Natural killer cell (primary cell): Measurements from ENCODE around the gene TAP1. TPM values are rescaled to one million over a fixed set of nuclear protein-coding genes. Genes with fewer than 3 reads are reported as not detected.

Experiments
- ATAC-seq, 3 donors: fragments of 150-1000 bp in 2 of 3; fragments of 200-7000 bp in 1 of 3; cut with Tn5 transposase; 1 replicate in 1 of 3; 2 replicates in 2 of 3; pipeline ENCODE4 v1.10.0; 2021; ENCODE audit warnings: mild to moderate bottlenecking in 2 of 3, moderate library complexity in 2 of 3
- DNase-seq, 2 donors: peaks; one replicate each; pipeline versions ENCODE4 v3.0.0 to v3.0.0-alpha.2; 2013 to 2021; ENCODE audit warnings: mixed read lengths in 1 of 2
- H3K27ac ChIP-seq: one replicate; pipeline ENCODE4 v1.5.1; 2013; ENCODE audit warnings: mild to moderate bottlenecking, low read length
- H3K27me3 ChIP-seq: one replicate; pipeline ENCODE4 v1.6.1; 2013; ENCODE audit warnings: low read length; ENCODE audit not compliant: control insufficient read depth, insufficient read depth
- H3K36me3 ChIP-seq: one replicate; pipeline ENCODE4 v1.6.1; 2013; ENCODE audit warnings: low read length; ENCODE audit not compliant: control insufficient read depth, insufficient read depth
- H3K4me1 ChIP-seq: one replicate; pipeline ENCODE4 v1.6.1; 2013; ENCODE audit warnings: low read length; ENCODE audit not compliant: control insufficient read depth, insufficient read depth
- H3K4me3 ChIP-seq: one replicate; pipeline ENCODE4 v1.5.1; 2013; ENCODE audit warnings: low read length
- H3K9me3 ChIP-seq: one replicate; pipeline ENCODE4 v1.6.1; 2013; ENCODE audit warnings: low read length; ENCODE audit not compliant: control insufficient read depth, insufficient read depth
- H3K27ac Mint-ChIP-seq, 2 donors: one replicate each; pipeline ENCODE4 v1.8.0; 2022; ENCODE audit warnings: mild to moderate bottlenecking in 2 of 2, mixed read lengths in 2 of 2, moderate library complexity in 1 of 2
- H3K27me3 Mint-ChIP-seq, 2 donors: one replicate each; pipeline ENCODE4 v1.8.0; 2022; ENCODE audit warnings: low read depth in 2 of 2, mixed read lengths in 2 of 2
- H3K36me3 Mint-ChIP-seq: one replicate; pipeline ENCODE4 v1.8.0; 2022; ENCODE audit warnings: mixed read lengths
- H3K4me1 Mint-ChIP-seq, 2 donors: one replicate each; pipeline ENCODE4 v1.8.0; 2022; ENCODE audit warnings: mixed read lengths in 2 of 2
- H3K4me3 Mint-ChIP-seq: one replicate; pipeline ENCODE4 v1.8.0; 2022; ENCODE audit warnings: mild to moderate bottlenecking, moderate library complexity, mixed read lengths
- H3K9me3 Mint-ChIP-seq, 2 donors: one replicate each; pipeline ENCODE4 v1.8.0; 2022; ENCODE audit warnings: mixed read lengths in 2 of 2
- WGBS: methylation state at CpG from one replicate; pipeline ENCODE4 v1.1.7; 2013; ENCODE audit warnings: missing lambda C conversion rate; ENCODE audit not compliant: insufficient coverage; 5-methylcytosine and 5-hydroxymethylcytosine counted together
- intact Hi-C: fragments of 100-400 bp; cut with micrococcal nuclease; formaldehyde crosslinking; loops from one replicate; pipeline ENCODE4 v1.14.2; 2022
- total RNA-seq, 4 donors: library from RNA; stranded (reverse); fragments of 120-200 nt in 1 of 4; gene quantifications; one replicate each; pipeline versions ENCODE4 v1.2.3 to v1.2.4, GENCODE V29; 2013 to 2022
- TF ChIP-seq, protein P1 (sequence below): fragments of 200-600 bp; IDR thresholded peaks from one replicate; pipeline ENCODE4 v1.8.0; 2022; ENCODE audit warnings: antibody characterized with exemption

TAP1 gene
- total RNA-seq, 3 donors from 2014 or later (not counting 1 experiment from before 2014, with no cell fraction given): 134 to 193 (median 179) TPM

DNA sequence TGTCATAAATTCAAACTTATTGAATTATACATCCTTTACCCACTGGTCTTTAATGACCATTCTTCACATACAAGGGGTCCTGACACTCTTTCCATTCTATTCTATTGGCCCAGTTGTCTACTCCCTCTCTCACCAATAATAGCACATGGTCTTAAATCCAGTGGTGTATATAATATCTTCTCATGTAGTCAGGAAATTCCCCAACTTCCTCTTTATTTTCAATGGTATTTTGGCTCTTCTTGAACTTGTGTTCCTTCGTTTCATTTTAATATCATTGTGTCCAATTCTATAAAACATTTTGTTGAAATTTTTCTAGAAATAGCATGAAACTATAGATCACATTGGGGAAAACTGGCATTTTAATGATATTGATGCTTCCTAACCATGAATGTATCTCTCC is 37.3 kb upstream of the TAP1 start:
- Histone ChIP-seq H3K27ac (no peak overlapping the region), H3K4me3 (no peak overlapping the region), H3K9me3 (no peaks in the 10 kb centered on the region), H3K27me3 (no peaks in the 10 kb centered on the region), H3K4me1 (peaks cover 16% of the 10 kb centered on the region), H3K36me3 (no peaks in the 10 kb centered on the region)
- intact Hi-C loops: loop anchor here (5.0 kb wide), 1 partner anchor 51 kb away; the partner anchor contains the start of gene HLA-DMB
- TF ChIP-seq, protein P1, sequence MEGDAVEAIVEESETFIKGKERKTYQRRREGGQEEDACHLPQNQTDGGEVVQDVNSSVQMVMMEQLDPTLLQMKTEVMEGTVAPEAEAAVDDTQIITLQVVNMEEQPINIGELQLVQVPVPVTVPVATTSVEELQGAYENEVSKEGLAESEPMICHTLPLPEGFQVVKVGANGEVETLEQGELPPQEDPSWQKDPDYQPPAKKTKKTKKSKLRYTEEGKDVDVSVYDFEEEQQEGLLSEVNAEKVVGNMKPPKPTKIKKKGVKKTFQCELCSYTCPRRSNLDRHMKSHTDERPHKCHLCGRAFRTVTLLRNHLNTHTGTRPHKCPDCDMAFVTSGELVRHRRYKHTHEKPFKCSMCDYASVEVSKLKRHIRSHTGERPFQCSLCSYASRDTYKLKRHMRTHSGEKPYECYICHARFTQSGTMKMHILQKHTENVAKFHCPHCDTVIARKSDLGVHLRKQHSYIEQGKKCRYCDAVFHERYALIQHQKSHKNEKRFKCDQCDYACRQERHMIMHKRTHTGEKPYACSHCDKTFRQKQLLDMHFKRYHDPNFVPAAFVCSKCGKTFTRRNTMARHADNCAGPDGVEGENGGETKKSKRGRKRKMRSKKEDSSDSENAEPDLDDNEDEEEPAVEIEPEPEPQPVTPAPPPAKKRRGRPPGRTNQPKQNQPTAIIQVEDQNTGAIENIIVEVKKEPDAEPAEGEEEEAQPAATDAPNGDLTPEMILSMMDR: no peak
- H3K27ac Mint-ChIP-seq: no peak overlapping the region
- H3K4me3 Mint-ChIP-seq: no peak overlapping the region
- no peaks in the 10 kb centered on the region for H3K36me3 Mint-ChIP-seq
- no peak for ATAC-seq
- DNase-seq: no peak
- peaks cover 24 to 26% of the 10 kb centered on the region in 2 donors for H3K4me1 Mint-ChIP-seq
- no CpG with 5 or more reads among the region's 1 CpG for WGBS
- no peaks in the 10 kb centered on the region for H3K9me3 Mint-ChIP-seq
- no peaks in the 10 kb centered on the region for H3K27me3 Mint-ChIP-seq

DNA sequence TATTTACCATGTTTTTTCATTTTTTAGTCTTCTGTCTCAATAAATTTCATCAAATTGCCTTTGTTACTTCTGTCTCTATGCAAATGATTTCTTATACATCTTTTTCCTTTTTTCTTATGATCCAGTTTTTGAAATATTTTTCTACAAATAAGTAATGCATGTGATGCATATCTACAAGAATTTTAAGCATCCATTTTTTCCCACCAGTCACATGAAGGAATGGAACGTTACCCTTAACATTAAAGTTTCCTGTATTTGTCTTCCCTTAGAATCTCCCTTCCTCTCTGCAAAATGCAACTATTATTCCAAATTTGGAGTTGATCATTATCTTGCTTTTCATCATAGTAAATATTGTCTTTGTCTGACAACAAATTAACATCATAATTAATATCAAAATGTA is 36.0 kb upstream of the TAP1 start:
- Histone ChIP-seq H3K27me3 (no peaks in the 10 kb centered on the region), H3K36me3 (no peaks in the 10 kb centered on the region), H3K9me3 (no peaks in the 10 kb centered on the region), H3K27ac (no peak overlapping the region), H3K4me3 (no peak overlapping the region), H3K4me1 (peaks cover 6% of the 10 kb centered on the region)
- intact Hi-C loops: no loop called here
- Mint-ChIP-seq H3K27ac (no peak overlapping the region), H3K27me3 (no peaks in the 10 kb centered on the region), H3K4me3 (no peak overlapping the region), H3K9me3 (no peaks in the 10 kb centered on the region), H3K4me1 (peaks cover 13 to 14% of the 10 kb centered on the region in 2 donors), H3K36me3 (no peaks in the 10 kb centered on the region)
- ATAC-seq (no peak), DNase-seq (no peak)
- TF ChIP-seq, protein P1: no peak
- WGBS: 38% methylated on average over 1 of the region's 1 CpG

DNA sequence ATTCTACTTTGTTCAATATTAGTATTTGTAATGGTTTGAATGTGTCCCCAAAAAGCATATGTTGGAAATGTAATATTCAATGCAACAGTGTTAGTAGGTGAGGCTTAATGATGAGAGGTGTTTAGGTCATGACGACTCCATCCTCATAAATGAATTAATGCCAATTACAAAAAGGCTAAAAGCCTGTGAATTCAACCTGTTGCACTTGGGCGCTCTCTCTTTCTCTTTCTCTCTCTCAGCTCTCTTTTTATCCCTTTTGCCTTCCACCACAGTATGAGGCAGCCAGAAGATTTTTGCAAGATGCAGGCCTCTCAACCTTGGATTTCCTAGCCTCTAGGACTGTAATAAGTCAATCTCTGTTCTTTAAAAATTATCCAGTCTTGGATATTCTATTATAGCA is 35.1 kb upstream of the TAP1 start:
- no peaks in the 10 kb centered on the region for H3K27me3 Mint-ChIP-seq
- 92% methylated on average over 2 of the region's 2 CpGs for WGBS
- no peak for ATAC-seq
- H3K4me3 Mint-ChIP-seq: no peak overlapping the region
- H3K9me3 Mint-ChIP-seq: no peaks in the 10 kb centered on the region
- Histone ChIP-seq H3K4me3 (no peak overlapping the region), H3K36me3 (no peaks in the 10 kb centered on the region), H3K9me3 (no peaks in the 10 kb centered on the region), H3K4me1 (peaks cover 2% of the 10 kb centered on the region), H3K27me3 (no peaks in the 10 kb centered on the region), H3K27ac (no peak overlapping the region)
- intact Hi-C loops: no loop called here
- TF ChIP-seq, protein P1: no peak
- H3K36me3 Mint-ChIP-seq: no peaks in the 10 kb centered on the region
- DNase-seq: no peak
- H3K4me1 Mint-ChIP-seq: peaks cover 4 to 5% of the 10 kb centered on the region in 2 donors
- no peak overlapping the region for H3K27ac Mint-ChIP-seq

DNA sequence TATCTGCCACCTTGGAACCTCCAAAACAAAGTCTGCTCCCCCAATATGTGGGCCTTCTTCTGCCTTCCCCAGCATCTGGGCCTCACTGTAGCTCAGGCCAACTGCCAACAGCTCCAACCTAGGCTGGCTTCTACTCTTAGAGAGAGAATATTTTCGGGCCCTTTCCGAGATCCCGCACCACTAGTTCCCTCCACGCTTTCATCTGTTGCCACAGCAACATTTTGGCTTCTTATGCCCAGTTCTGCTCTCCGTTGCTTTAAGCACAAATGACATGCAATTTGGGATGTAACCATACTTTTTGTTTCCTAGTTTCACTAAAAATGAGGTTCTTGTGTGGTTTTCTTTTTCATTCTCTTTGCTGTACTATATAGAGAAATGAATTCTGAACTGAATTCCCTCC is 34.1 kb upstream of the TAP1 start:
- H3K36me3 ChIP-seq: no peaks in the 10 kb centered on the region
- ATAC-seq: no peak
- TF ChIP-seq, protein P1: no peak
- WGBS: 88% methylated on average over 5 of the region's 5 CpGs
- H3K27ac ChIP-seq: no peak overlapping the region
- H3K27me3 ChIP-seq: no peaks in the 10 kb centered on the region
- H3K4me3 Mint-ChIP-seq: no peak overlapping the region
- no peaks in the 10 kb centered on the region for H3K4me1 ChIP-seq
- no peaks in the 10 kb centered on the region for H3K36me3 Mint-ChIP-seq
- no peak overlapping the region for H3K27ac Mint-ChIP-seq
- H3K9me3 ChIP-seq: no peaks in the 10 kb centered on the region
- H3K4me3 ChIP-seq: no peak overlapping the region
- H3K4me1 Mint-ChIP-seq: peaks cover 0 to 5% of the 10 kb centered on the region in 2 donors
- no peak for DNase-seq
- intact Hi-C loops: no loop called here
- H3K27me3 Mint-ChIP-seq: no peaks in the 10 kb centered on the region
- no peaks in the 10 kb centered on the region for H3K9me3 Mint-ChIP-seq
